ENCODE results near the gene ALDOC. TPM values are rescaled to one million over a fixed set of nuclear protein-coding genes. Genes with fewer than 3 reads are reported as not detected.
"Not testable (repeated sequence)": the region's sequence is repeated elsewhere in the genome, so short reads cannot be mapped to it uniquely, and the experiment has no call there.

ALDOC gene
- total RNA-seq, 3 donors from 2014 or later = 19.7 to 191 (median 40.7) TPM

- no peaks in the 10 kb centered on the region for H3K9me3 ChIP-seq
- intact Hi-C loops (cut with DNase I; ENCODE audit: low total_unique reads) = no loop called here
- DNase-seq (ENCODE audit: low spot score in 2 of 2) = no peak
- H3K4me1 ChIP-seq = no peaks in the 10 kb centered on the region
- H3K27ac ChIP-seq = no peak overlapping the region
- no peaks in the 10 kb centered on the region for H3K27me3 ChIP-seq
- no peaks in the 10 kb centered on the region for H3K36me3 ChIP-seq
- TF ChIP-seq POLR2AphosphoS5 (IDR thresholded peaks at IDR 0.05) (no peak), POLR2A (IDR thresholded peaks at IDR 0.05) (no peak), CTCF (IDR thresholded peaks at IDR 0.05) (no peak)
- H3K4me3 ChIP-seq = no peak overlapping the region
Observed at GRCh38 chr17:28582513-28582912, 5.8 kb upstream of the ALDOC start.

- H3K9me3 ChIP-seq = no peaks in the 10 kb centered on the region
- H3K36me3 ChIP-seq = no peaks in the 10 kb centered on the region
- TF ChIP-seq POLR2A (IDR thresholded peaks at IDR 0.05) (no peak), POLR2AphosphoS5 (IDR thresholded peaks at IDR 0.05) (no peak), CTCF (IDR thresholded peaks at IDR 0.05) (no peak)
- no peak overlapping the region for H3K27ac ChIP-seq
- no peak for DNase-seq (ENCODE audit: low spot score in 2 of 2)
- intact Hi-C loops (cut with DNase I; ENCODE audit: low total_unique reads) = no loop called here
- no peaks in the 10 kb centered on the region for H3K4me1 ChIP-seq
- no peak overlapping the region for H3K4me3 ChIP-seq
- H3K27me3 ChIP-seq = no peaks in the 10 kb centered on the region
Observed at GRCh38 chr17:28580959-28581358, 4.3 kb upstream of the ALDOC start.

DNA sequence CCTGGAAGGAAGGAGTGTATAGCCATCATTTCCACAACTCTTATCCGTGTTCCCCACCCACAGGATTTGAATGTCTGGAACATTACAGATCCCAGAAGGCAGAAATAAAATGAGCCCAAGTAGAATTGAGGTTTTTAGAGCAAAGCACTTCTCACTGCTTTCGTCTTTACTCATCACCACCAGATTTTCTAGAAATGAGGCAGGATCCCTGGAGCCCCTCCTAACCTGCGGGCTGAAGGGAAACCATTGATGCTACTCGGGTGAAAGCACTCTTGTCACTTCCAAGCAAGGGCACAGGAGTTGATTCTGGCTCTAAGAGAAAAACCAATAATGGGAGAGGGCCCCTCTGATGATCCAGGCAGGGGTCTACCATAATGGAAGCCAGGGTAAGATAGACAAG is 2.8 kb upstream of the ALDOC start:
- Histone ChIP-seq H3K27ac (no peak overlapping the region), H3K36me3 (no peaks in the 10 kb centered on the region), H3K9me3 (no peaks in the 10 kb centered on the region), H3K4me1 (no peaks in the 10 kb centered on the region), H3K27me3 (no peaks in the 10 kb centered on the region), H3K4me3 (no peak overlapping the region)
- TF ChIP-seq POLR2AphosphoS5 (IDR thresholded peaks at IDR 0.05) (no peak), CTCF (IDR thresholded peaks at IDR 0.05) (no peak), POLR2A (IDR thresholded peaks at IDR 0.05) (no peak)
- intact Hi-C loops (cut with DNase I; ENCODE audit: low total_unique reads) = no loop called here
- DNase-seq (ENCODE audit: low spot score in 2 of 2) = no peak

GRCh38 chr17:28578246-28579195 is 1.8 kb upstream of the ALDOC start:
- Histone ChIP-seq H3K9me3 (no peaks in the 10 kb centered on the region), H3K36me3 (no peaks in the 10 kb centered on the region), H3K27ac (no peak overlapping the region), H3K27me3 (no peaks in the 10 kb centered on the region), H3K4me1 (no peaks in the 10 kb centered on the region), H3K4me3 (no peak overlapping the region)
- TF ChIP-seq POLR2A (IDR thresholded peaks at IDR 0.05) = no peak
- TF ChIP-seq CTCF (IDR thresholded peaks at IDR 0.05) = no peak
- no peak for TF ChIP-seq POLR2AphosphoS5 (IDR thresholded peaks at IDR 0.05)
- DNase-seq (ENCODE audit: low spot score in 2 of 2) = no peak
- intact Hi-C loops (cut with DNase I; ENCODE audit: low total_unique reads) = no loop called here

DNA sequence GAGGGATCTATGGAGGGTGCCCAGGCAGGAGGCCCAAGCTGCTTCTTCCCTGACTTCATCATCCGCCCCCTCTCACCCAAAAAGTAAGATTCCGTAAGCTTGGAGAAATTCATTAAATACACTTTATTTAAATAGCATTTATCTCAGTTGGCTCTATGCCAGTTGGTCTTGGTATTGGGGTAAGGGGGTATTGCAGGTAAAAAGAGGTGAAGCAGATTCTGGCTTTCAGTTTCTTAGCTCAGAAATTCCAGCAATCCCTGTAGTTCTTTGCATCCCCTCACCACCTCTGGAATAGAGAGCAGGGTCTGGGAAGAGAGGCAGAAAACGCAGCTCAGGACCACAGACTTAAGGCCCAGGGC is 750 bp upstream of the ALDOC start:
- Histone ChIP-seq H3K4me1 (no peaks in the 10 kb centered on the region), H3K4me3 (peak overlapping the region in 1 of 3 donors; percentile 64), H3K9me3 (no peaks in the 10 kb centered on the region), H3K27me3 (no peaks in the 10 kb centered on the region), H3K36me3 (no peaks in the 10 kb centered on the region), H3K27ac (peak overlapping the region; percentile 56 to 76)
- TF ChIP-seq POLR2A (IDR thresholded peaks at IDR 0.05) (no peak), CTCF (IDR thresholded peaks at IDR 0.05) (no peak), POLR2AphosphoS5 (IDR thresholded peaks at IDR 0.05) (no peak)
- intact Hi-C loops (cut with DNase I; ENCODE audit: low total_unique reads) = no loop called here
- DNase-seq (ENCODE audit: low spot score in 2 of 2) = no peak

GRCh38 chr17:28576016-28576415 is 679 bp downstream of the ALDOC start:
- H3K9me3 ChIP-seq; H3K4me1 ChIP-seq; DNase-seq (ENCODE audit: low spot score in 2 of 2); H3K36me3 ChIP-seq; H3K27me3 ChIP-seq; intact Hi-C loops (cut with DNase I; ENCODE audit: low total_unique reads); H3K27ac ChIP-seq: not testable (repeated sequence)
- peak overlapping the region in 2 of 3 donors; percentile 11 to 12 for H3K4me3 ChIP-seq

Measured in breast epithelium (tissue), 4 donors.